Activated T-cell treated with anti-CD3 and anti-CD28 coated beads for 1 hour (primary cell): Measurements from ENCODE around the gene SMIM24.

Experiments
- DNase-seq: peaks from one replicate; pipeline ENCODE4 v3.0.0-alpha.2; 2020; ENCODE audit warnings: low read depth

The SMIM24 gene

GRCh38 chr19:3497757-3498520, 17.6 kb upstream of the SMIM24 start:
- DNase-seq, result no peak

- no peak for DNase-seq
These were observed 16.3 kb upstream of the SMIM24 start for GRCh38 chr19:3496392-3497273.

GRCh38 chr19:3494559-3494958, 14.2 kb upstream of the SMIM24 start:
- no peak for DNase-seq

- no peak for DNase-seq
These were observed 13.7 kb upstream of the SMIM24 start for GRCh38 chr19:3494051-3494450.

GRCh38 chr19:3493651-3494050, 13.3 kb upstream of the SMIM24 start:
- no peak for DNase-seq

GRCh38 chr19:3492919-3493318, 12.6 kb upstream of the SMIM24 start:
- no peak for DNase-seq

GRCh38 chr19:3492131-3492839, 12.0 kb upstream of the SMIM24 start:
- no peak for DNase-seq

- DNase-seq, result no peak
These were observed 11.2 kb upstream of the SMIM24 start for GRCh38 chr19:3491396-3492119.

GRCh38 chr19:3483226-3483628, 2.9 kb upstream of the SMIM24 start, which contains the start of gene SMIM44:
SMIM44 (minus strand) TSS chr19:3483441; CDS start chr19:3483403, 38 bp downstream.
- no peak for DNase-seq

GRCh38 chr19:3482507-3483225, 2.3 kb upstream of the SMIM24 start:
- no peak for DNase-seq

- no peak for DNase-seq
These were observed 1.1 kb upstream of the SMIM24 start for GRCh38 chr19:3481241-3482090.

- DNase-seq, result no peak
These were observed 500 bp downstream of the SMIM24 start for GRCh38 chr19:3479834-3480215.

GRCh38 chr19:3479177-3479833, 1.0 kb downstream of the SMIM24 start:
- peak; percentile 13 for DNase-seq

- no peak for DNase-seq
These were observed 1.7 kb downstream of the SMIM24 start for GRCh38 chr19:3478409-3479176.

GRCh38 chr19:3477951-3478350, 2.4 kb downstream of the SMIM24 start:
- no peak for DNase-seq

GRCh38 chr19:3477506-3477905, 2.8 kb downstream of the SMIM24 start:
- no peak for DNase-seq

GRCh38 chr19:3476830-3477229, 3.5 kb downstream of the SMIM24 start:
- no peak for DNase-seq

GRCh38 chr19:3475449-3475848, 4.9 kb downstream of the SMIM24 start:
- DNase-seq, result no peak

- DNase-seq, result no peak
These were observed 5.7 kb downstream of the SMIM24 start for GRCh38 chr19:3474614-3475013.
